GM12873 (cell line): ENCODE measurements around the gene ST3GAL2.
A peak's percentile ranks its signal among the peaks of the same experiment; 100 is the strongest.

ENCODE experiments used
- CTCF ChIP-seq: IDR thresholded peaks from 2 replicates; pipeline ENCODE4 v1.5.1; 2012; ENCODE audit warnings: low read depth, mild to moderate bottlenecking, moderate library complexity, low read length, control low read depth; ENCODE audit not compliant: insufficient read depth; ENCODE audit errors: missing control alignments

The ST3GAL2 gene

GRCh38 chr16:70398177-70398743, 40.6 kb downstream of the ST3GAL2 start:
- no peak for TF ChIP-seq CTCF

GRCh38 chr16:70396246-70396904, 42.5 kb downstream of the ST3GAL2 start:
- TF ChIP-seq CTCF, result no peak

- peak; percentile 92 for TF ChIP-seq CTCF
Measured at GRCh38 chr16:70395345-70395901, 43.5 kb downstream of the ST3GAL2 start.

GRCh38 chr16:70394853-70395252, 44.0 kb downstream of the ST3GAL2 start:
- TF ChIP-seq CTCF, result no peak

- TF ChIP-seq CTCF, result no peak
Measured at GRCh38 chr16:70393662-70394061, 45.2 kb downstream of the ST3GAL2 start.

- TF ChIP-seq CTCF, result no peak
Measured at GRCh38 chr16:70392606-70393005, 46.3 kb downstream of the ST3GAL2 start.

GRCh38 chr16:70391881-70392481, 46.9 kb downstream of the ST3GAL2 start:
- no peak for TF ChIP-seq CTCF
